Calu3 (cell line): ENCODE results near the gene CCDC27. TPM values are rescaled to one million over a fixed set of nuclear protein-coding genes. Genes with fewer than 3 reads are reported as not detected.
A peak's percentile ranks its signal among the peaks of the same experiment; 100 is the strongest.

ENCODE experiments used
- BruUV-seq: library from RNA; stranded (reverse); fragments of 400-500 nt; replicated peaks from 2 replicates; lab custom pipeline; 2021; lab: Mats Ljungman, UMichigan
- CTCF ChIA-PET: fragments of 300-600 bp; sonication (Branson Sonifier 250); formaldehyde crosslinking; loops from one replicate; lab custom pipeline; 2022; ENCODE audit warnings: antibody characterized with exemption; lab: Charles Lee
- DNase-seq: peaks from one replicate; pipeline ENCODE4 v3.0.0; 2022
- H3K27ac Mint-ChIP-seq: one replicate; pipeline ENCODE4 v1.8.0; 2022; ENCODE audit warnings: mixed read lengths; ENCODE audit not compliant: unreplicated experiment
- H3K27me3 Mint-ChIP-seq: one replicate; pipeline ENCODE4 v1.8.0; 2022; ENCODE audit warnings: mixed read lengths; ENCODE audit not compliant: unreplicated experiment
- H3K36me3 Mint-ChIP-seq: one replicate; pipeline ENCODE4 v1.8.0; 2022; ENCODE audit warnings: mild to moderate bottlenecking, moderate library complexity, mixed read lengths; ENCODE audit not compliant: insufficient read depth, unreplicated experiment
- H3K4me1 Mint-ChIP-seq: one replicate; pipeline ENCODE4 v1.8.0; 2022; ENCODE audit warnings: mild to moderate bottlenecking, low read depth, mixed read lengths; ENCODE audit not compliant: unreplicated experiment
- H3K4me3 Mint-ChIP-seq: one replicate; pipeline ENCODE4 v1.8.0; 2022; ENCODE audit warnings: mild to moderate bottlenecking, low read depth, moderate library complexity, mixed read lengths; ENCODE audit not compliant: unreplicated experiment
- H3K9me3 Mint-ChIP-seq: one replicate; pipeline ENCODE4 v1.8.0; 2022; ENCODE audit warnings: low read depth, mixed read lengths; ENCODE audit not compliant: unreplicated experiment
- intact Hi-C: fragments of 100-400 bp; cut with micrococcal nuclease; formaldehyde crosslinking; loops from one replicate; pipeline ENCODE4 v1.10.0; 2022; ENCODE audit not compliant: unreplicated experiment
- total RNA-seq: library from RNA; stranded (reverse); gene quantifications from 2 replicates; pipeline ENCODE4 v1.2.3, GENCODE V29; 2022
- TF ChIP-seq, protein P1 (sequence below): fragments of 200-600 bp; IDR thresholded peaks from one replicate; pipeline ENCODE4 v1.8.0; 2022; ENCODE audit warnings: antibody characterized with exemption; ENCODE audit not compliant: unreplicated experiment

CCDC27 gene
- total RNA-seq, 1 experiment from 2014 or later, result not detected

DNA sequence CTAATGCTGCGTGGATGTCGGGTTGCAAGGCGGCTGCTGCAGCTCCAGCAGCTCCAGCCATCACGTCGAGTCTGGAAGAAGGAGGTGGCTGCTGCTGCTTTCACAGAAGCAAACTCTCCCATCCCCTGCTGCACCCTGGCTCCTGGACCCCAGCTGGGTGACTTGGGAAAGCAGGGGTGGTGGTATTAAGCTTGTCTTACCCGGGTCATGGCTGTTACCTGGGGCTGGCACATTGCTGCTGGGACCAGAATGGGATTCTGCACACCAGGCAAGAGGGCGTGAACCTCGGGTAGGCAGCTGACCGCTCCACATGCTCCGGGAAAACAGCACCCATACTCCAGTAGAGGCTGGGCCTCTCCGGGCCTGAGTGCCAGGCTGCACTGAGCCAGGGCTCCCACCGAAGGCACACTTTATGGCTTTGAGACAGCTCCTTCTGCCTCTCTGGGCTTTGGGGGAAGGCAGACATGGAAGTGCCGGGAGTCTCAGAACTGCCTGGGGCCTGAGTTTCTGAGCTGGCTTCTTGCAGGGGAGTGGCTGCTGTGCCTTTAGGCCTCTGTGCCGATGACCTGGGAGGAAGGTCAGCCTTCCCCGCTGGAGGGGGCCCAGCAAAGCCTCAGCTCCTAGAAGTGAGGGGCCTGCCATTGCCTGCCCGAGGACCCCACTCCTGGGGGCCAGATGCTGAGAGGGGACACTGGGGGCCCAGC is 21.5 kb downstream of the CCDC27 start:
- Mint-ChIP-seq H3K27me3 (no peaks in the 10 kb centered on the region), H3K4me3 (peak overlapping the region; percentile 71), H3K36me3 (no peaks in the 10 kb centered on the region), H3K9me3 (no peaks in the 10 kb centered on the region), H3K4me1 (no peaks in the 10 kb centered on the region), H3K27ac (no peak overlapping the region)
- intact Hi-C loops, result no loop called here
- no peak for DNase-seq
- TF ChIP-seq, protein P1, sequence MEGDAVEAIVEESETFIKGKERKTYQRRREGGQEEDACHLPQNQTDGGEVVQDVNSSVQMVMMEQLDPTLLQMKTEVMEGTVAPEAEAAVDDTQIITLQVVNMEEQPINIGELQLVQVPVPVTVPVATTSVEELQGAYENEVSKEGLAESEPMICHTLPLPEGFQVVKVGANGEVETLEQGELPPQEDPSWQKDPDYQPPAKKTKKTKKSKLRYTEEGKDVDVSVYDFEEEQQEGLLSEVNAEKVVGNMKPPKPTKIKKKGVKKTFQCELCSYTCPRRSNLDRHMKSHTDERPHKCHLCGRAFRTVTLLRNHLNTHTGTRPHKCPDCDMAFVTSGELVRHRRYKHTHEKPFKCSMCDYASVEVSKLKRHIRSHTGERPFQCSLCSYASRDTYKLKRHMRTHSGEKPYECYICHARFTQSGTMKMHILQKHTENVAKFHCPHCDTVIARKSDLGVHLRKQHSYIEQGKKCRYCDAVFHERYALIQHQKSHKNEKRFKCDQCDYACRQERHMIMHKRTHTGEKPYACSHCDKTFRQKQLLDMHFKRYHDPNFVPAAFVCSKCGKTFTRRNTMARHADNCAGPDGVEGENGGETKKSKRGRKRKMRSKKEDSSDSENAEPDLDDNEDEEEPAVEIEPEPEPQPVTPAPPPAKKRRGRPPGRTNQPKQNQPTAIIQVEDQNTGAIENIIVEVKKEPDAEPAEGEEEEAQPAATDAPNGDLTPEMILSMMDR, result no peak
- BruUV-seq, result no TSS peak
- CTCF ChIA-PET, result no interaction called here

DNA sequence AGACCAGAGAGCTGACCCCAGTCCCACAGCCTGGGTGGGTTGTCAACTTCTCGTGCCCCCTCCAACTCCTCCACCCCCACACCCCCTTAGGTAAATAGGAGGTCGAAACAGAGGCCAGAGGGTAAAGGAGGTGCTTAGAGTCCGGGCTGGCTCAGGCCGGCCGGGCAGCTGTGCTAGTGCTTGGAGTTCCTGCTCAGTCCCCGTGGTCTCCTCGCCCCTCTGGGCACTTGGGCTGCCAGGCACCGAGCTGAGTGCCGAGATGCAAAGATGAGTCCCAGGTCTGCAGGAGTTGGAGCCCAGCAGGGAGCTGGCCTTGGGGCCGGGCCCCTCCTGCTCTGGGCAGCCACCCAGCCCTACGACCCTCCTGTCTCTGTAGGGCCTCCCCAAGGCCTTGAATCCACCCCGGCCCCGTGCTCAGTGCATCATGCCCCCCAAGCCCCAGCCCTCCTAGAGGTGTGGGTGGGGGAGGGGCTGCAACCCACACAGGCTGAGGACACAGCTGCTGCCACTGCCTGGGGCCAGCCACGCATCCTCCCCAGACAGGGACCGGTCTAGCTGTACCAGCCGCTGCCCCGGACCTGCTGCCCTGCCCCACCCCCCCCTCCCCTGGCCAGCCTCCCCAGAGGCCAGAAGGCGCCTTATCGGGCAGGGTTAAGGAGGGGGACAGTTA is 22.2 kb downstream of the CCDC27 start:
- H3K27ac Mint-ChIP-seq, result no peak overlapping the region
- H3K9me3 Mint-ChIP-seq, result no peaks in the 10 kb centered on the region
- intact Hi-C loops, result no loop called here
- H3K4me1 Mint-ChIP-seq, result no peaks in the 10 kb centered on the region
- TF ChIP-seq, protein P1, result no peak
- no TSS peak for BruUV-seq
- H3K4me3 Mint-ChIP-seq, result no peak overlapping the region
- DNase-seq, result no peak
- CTCF ChIA-PET, result no interaction called here
- H3K36me3 Mint-ChIP-seq, result peaks cover 2% of the 10 kb centered on the region
- no peaks in the 10 kb centered on the region for H3K27me3 Mint-ChIP-seq

DNA sequence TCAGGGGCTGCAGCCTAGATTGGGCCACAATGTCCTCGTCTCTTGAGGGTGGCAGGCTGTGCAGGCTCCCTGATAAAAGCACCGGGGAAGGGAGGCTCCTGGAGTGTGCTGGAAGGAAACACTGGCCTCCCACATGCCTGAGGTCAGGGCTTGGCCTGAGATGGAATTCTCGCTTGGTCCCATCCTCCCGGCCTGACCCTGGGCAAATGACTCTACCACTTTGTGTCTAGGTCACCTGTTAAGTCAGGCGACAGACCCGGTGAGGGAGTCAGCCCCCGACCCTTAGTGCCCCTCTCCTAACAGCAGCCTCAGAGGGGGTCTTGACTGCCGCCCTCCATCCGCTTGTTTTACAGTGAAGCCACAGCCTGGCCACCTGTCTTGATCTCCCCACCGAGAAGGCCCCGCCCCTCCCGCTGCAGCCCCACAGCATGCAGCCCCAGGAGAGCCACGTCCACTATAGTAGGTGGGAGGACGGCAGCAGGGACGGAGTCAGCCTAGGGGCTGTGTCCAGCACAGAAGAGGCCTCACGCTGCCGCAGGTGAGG is 22.8 kb downstream of the CCDC27 start:
- no peaks in the 10 kb centered on the region for H3K27me3 Mint-ChIP-seq
- no peaks in the 10 kb centered on the region for H3K9me3 Mint-ChIP-seq
- H3K4me1 Mint-ChIP-seq, result no peaks in the 10 kb centered on the region
- intact Hi-C loops, result no loop called here
- no peak overlapping the region for H3K4me3 Mint-ChIP-seq
- H3K27ac Mint-ChIP-seq, result no peak overlapping the region
- CTCF ChIA-PET, result no interaction called here
- H3K36me3 Mint-ChIP-seq, result peaks cover 8% of the 10 kb centered on the region
- TF ChIP-seq, protein P1, result no peak
- no peak for DNase-seq
- no TSS peak for BruUV-seq

DNA sequence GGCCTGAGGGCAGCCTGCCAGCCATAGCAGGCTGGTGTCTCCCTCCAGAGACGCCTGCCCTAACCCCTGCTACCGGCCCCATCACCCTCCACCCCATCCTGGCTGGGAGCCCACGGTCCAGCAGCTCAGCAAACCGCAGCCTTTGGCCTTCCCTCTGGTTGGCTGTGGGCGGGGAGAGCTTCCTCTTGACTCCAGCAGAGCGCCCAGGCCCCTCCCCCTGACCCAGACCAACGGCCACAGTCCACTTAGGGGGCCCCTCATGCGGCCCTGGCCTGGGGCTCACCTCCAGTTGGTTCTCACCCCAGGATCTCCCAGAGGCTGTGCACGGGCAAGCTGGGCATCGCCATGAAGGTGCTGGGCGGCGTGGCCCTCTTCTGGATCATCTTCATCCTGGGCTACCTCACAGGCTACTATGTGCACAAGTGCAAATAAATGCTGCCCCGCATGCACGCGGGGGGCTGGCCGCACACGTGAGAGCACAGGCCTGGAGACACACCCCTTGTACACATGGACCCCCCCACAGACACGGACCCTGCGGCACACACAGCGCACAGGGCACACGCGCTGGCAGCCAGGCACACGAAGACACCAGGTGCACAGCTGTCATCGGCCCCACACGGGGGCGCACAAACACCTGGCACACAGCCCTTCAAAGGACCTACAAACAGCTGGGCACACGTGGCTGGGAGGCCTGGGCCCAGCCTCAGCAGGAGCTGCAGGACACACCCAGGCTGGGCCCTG is 23.4 kb downstream of the CCDC27 start:
- BruUV-seq, result no TSS peak
- Mint-ChIP-seq H3K27me3 (no peaks in the 10 kb centered on the region), H3K4me1 (no peaks in the 10 kb centered on the region), H3K36me3 (peaks cover 14% of the 10 kb centered on the region), H3K27ac (no peak overlapping the region), H3K4me3 (no peak overlapping the region), H3K9me3 (no peaks in the 10 kb centered on the region)
- peak; percentile 38 for DNase-seq
- TF ChIP-seq, protein P1, result peak; percentile 29
- CTCF ChIA-PET, result interaction anchor here (0.6 to 1.1 kb wide), 2 partner anchors 18 kb away, joined by 3 read pairs; no protein-coding TSS in a partner anchor
- intact Hi-C loops, result no loop called here
